Prostate gland (tissue), 2 donors: ENCODE results near the gene GALNT5. TPM values are rescaled to one million over a fixed set of nuclear protein-coding genes. Genes with fewer than 3 reads are reported as not detected.

Source experiments
- DNase-seq: peaks from one replicate; pipeline ENCODE4 v3.0.0-alpha.2; 2019; ENCODE audit warnings: low spot score
- H3K27ac ChIP-seq, 2 donors: fragments of 200-600 bp; sonication (generic); 2 replicates each; pipeline ENCODE4 v1.5.1; 2017 to 2019
- H3K27me3 ChIP-seq: fragments of 200-600 bp; sonication (generic); replicated peaks from 2 replicates; pipeline ENCODE4 v1.5.1; 2019; ENCODE audit not compliant: insufficient read depth
- H3K36me3 ChIP-seq, 2 donors: fragments of 200-600 bp; sonication (generic); 1 replicate in 1 of 2; 2 replicates in 1 of 2; pipeline versions ENCODE4 v1.5.1 to v1.8.1; 2017 to 2019
- H3K4me1 ChIP-seq: fragments of 200-600 bp; sonication (generic); replicated peaks from 2 replicates; pipeline ENCODE4 v1.5.1; 2019
- H3K4me3 ChIP-seq, 2 donors: fragments of 200-600 bp; sonication (generic); 2 replicates each; pipeline ENCODE4 v1.5.1; 2017 to 2019
- H3K9me3 ChIP-seq: fragments of 200-600 bp; sonication (generic); 2 replicates; pipeline ENCODE4 v1.5.1; 2017
- POLR2A ChIP-seq: fragments of 450-650 bp; IDR thresholded peaks from one replicate; pipeline ENCODE4 v1.6.1; 2016; ENCODE audit warnings: antibody characterized with exemption, mild to moderate bottlenecking
- POLR2AphosphoS5 ChIP-seq: sonication (generic); formaldehyde crosslinking; IDR thresholded peaks from one replicate; pipeline ENCODE4 v1.6.1; 2017; ENCODE audit warnings: antibody characterized with exemption
- WGBS: methylation state at CpG from one replicate; pipeline ENCODE4 v1.1.5; 2018; 5-methylcytosine and 5-hydroxymethylcytosine counted together
- intact Hi-C: fragments of 100-400 bp; cut with DNase I; formaldehyde crosslinking; loops from one replicate; pipeline ENCODE4 v1.14.2; 2022
- total RNA-seq, 2 donors: library from RNA; depleted of rRNA; stranded (reverse); fragments of >200 nt; gene quantifications; one replicate each; pipeline ENCODE4 v1.1.0, GENCODE V29; 2016
- TF ChIP-seq, protein P1 (sequence below), 4 experiments: fragments of 200-600 bp in 2 of 4; fragments of 450-650 bp in 2 of 4; sonication (generic) in 2 of 4; IDR thresholded peaks; 1 replicate in 3 of 4; 2 replicates in 1 of 4; pipeline ENCODE4 v1.5.1; 2016 to 2019; ENCODE audit warnings: antibody characterized with exemption in 4 of 4, mild to moderate bottlenecking in 2 of 4, moderate library complexity in 2 of 4

Gene GALNT5
- total RNA-seq, 2 donors from 2014 or later = 2.0 to 2.6 TPM

DNA sequence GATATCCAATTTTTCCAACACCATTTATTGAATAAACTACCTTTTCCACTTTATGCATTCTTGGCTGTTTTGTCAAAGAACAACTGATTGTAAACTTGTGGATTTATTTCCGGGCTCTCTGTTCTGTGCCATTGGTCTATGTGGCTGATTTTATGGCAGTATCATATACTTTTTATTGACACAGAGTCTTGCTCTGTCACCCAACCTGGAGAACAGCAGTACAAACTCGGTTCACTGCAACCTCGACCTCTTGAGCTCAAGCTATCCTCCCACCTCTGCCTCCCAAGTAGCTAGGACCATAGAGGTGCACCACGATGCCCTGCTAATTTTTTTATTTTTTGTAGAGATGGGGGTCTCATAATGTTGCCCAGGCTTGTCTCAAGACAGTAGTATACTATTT lies 6.7 kb upstream of the GALNT5 start:
- intact Hi-C loops = no loop called here
- TF ChIP-seq, protein P1, sequence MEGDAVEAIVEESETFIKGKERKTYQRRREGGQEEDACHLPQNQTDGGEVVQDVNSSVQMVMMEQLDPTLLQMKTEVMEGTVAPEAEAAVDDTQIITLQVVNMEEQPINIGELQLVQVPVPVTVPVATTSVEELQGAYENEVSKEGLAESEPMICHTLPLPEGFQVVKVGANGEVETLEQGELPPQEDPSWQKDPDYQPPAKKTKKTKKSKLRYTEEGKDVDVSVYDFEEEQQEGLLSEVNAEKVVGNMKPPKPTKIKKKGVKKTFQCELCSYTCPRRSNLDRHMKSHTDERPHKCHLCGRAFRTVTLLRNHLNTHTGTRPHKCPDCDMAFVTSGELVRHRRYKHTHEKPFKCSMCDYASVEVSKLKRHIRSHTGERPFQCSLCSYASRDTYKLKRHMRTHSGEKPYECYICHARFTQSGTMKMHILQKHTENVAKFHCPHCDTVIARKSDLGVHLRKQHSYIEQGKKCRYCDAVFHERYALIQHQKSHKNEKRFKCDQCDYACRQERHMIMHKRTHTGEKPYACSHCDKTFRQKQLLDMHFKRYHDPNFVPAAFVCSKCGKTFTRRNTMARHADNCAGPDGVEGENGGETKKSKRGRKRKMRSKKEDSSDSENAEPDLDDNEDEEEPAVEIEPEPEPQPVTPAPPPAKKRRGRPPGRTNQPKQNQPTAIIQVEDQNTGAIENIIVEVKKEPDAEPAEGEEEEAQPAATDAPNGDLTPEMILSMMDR (IDR thresholded peaks at IDR 0.05) = no peak
- TF ChIP-seq POLR2A = no peak
- TF ChIP-seq POLR2AphosphoS5 = no peak
- Histone ChIP-seq H3K4me3 (no peak overlapping the region), H3K36me3 (no peaks in the 10 kb centered on the region), H3K4me1 (no peaks in the 10 kb centered on the region), H3K27ac (no peak overlapping the region), H3K9me3 (no peaks in the 10 kb centered on the region), H3K27me3 (no peaks in the 10 kb centered on the region)
- 79% methylated on average over 4 of the region's 4 CpGs for WGBS
- no peak for DNase-seq

DNA sequence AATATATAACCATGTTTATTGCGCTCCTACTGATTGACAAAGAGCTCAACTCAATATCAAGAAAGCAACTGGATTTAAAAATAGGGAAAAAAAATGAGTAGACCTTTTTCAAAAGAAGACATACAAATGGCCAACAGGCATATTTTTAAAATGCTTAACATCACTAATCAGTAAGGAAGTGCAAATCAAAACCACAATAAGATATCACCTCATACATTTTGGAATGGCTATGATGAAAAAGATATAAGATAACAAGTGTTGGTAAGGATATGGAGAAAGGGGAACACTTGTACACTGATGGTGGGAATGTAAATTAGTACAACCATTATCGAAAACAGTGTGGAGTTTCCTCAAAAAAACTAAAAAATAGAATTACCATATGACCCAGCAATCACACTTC lies 5.6 kb upstream of the GALNT5 start:
- H3K36me3 ChIP-seq = no peaks in the 10 kb centered on the region
- H3K27me3 ChIP-seq = no peaks in the 10 kb centered on the region
- H3K27ac ChIP-seq = no peak overlapping the region
- H3K4me3 ChIP-seq = no peak overlapping the region
- no peak for DNase-seq
- intact Hi-C loops = no loop called here
- WGBS = 100% methylated on average over 2 of the region's 2 CpGs
- TF ChIP-seq POLR2AphosphoS5 = no peak
- TF ChIP-seq, protein P1 (IDR thresholded peaks at IDR 0.05) = no peak
- TF ChIP-seq POLR2A = no peak
- H3K9me3 ChIP-seq = no peaks in the 10 kb centered on the region
- no peaks in the 10 kb centered on the region for H3K4me1 ChIP-seq

DNA sequence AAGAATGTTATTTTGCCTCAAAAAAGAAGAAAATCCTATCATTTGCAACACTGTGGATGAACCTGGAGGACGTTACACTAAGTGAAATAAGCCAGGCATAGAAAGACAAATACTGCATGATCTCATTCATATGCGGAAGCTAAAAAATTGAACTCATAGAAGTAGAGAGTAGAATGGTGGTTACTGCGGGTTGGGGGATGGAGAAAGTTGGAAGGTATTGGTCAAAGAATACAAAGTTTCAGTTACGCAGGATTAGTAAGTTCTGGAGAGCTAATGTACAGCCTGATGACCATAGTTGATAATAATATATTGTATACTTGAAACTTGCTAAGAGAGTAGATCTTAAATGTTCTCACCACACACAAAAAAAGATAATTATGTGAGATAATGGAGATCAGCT lies 5.0 kb upstream of the GALNT5 start:
- 92% methylated on average over 4 of the region's 4 CpGs for WGBS
- no peak for DNase-seq
- TF ChIP-seq POLR2AphosphoS5 (no peak), POLR2A (no peak)
- TF ChIP-seq, protein P1 (IDR thresholded peaks at IDR 0.05) = no peak
- Histone ChIP-seq H3K9me3 (no peaks in the 10 kb centered on the region), H3K36me3 (no peaks in the 10 kb centered on the region), H3K27ac (no peak overlapping the region), H3K4me1 (no peaks in the 10 kb centered on the region), H3K4me3 (no peak overlapping the region), H3K27me3 (no peaks in the 10 kb centered on the region)
- intact Hi-C loops = no loop called here

DNA sequence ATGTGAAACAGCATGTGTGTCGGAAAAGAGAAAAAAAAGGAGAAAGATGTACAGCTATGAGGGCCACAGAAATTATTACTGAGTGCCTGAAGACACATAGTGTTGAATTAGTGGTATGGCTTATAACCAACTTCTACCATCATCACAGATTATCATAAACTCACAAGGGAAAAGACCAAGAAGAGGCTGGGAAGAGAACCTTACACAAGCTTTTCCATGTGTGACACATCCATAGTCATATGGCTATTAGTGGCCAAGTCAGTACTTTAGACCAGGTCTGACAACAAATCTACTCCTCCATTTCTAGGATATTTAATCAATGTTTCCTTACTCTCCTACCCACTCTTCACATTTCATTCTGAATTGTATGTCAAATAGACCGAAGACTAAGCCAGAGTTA lies 3.5 kb upstream of the GALNT5 start:
- no peaks in the 10 kb centered on the region for H3K9me3 ChIP-seq
- no peaks in the 10 kb centered on the region for H3K27me3 ChIP-seq
- no peak overlapping the region for H3K27ac ChIP-seq
- no peak for DNase-seq
- TF ChIP-seq POLR2AphosphoS5 = no peak
- TF ChIP-seq, protein P1 (IDR thresholded peaks at IDR 0.05) = no peak
- no peak for TF ChIP-seq POLR2A
- WGBS = 92% methylated on average over 2 of the region's 2 CpGs
- intact Hi-C loops = no loop called here
- no peaks in the 10 kb centered on the region for H3K36me3 ChIP-seq
- no peak overlapping the region for H3K4me3 ChIP-seq
- no peaks in the 10 kb centered on the region for H3K4me1 ChIP-seq

DNA sequence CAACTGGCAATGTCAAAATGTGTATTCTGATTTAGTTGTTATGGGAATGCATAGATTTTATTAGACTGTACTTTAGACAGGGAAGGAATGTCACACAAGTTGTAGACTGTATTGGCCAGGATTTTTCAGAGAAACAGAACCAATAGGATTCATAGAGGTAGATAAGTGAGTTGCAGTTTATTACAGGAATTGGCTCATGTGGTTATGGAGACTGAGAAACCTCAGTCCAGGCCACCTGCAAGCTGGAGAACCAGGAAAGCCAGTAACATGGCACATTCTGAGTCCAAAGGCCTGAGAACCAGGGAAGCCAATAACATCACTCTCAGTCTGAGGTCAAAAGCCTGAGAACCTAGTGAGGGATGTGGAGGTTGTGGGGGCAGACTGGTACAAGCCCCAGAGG lies 1.8 kb upstream of the GALNT5 start:
- intact Hi-C loops = no loop called here
- Histone ChIP-seq H3K27me3 (no peaks in the 10 kb centered on the region), H3K36me3 (no peaks in the 10 kb centered on the region), H3K9me3 (no peaks in the 10 kb centered on the region), H3K4me1 (no peaks in the 10 kb centered on the region), H3K4me3 (no peak overlapping the region), H3K27ac (no peak overlapping the region)
- DNase-seq = no peak
- TF ChIP-seq, protein P1 (IDR thresholded peaks at IDR 0.05) = no peak
- TF ChIP-seq POLR2A (no peak), POLR2AphosphoS5 (no peak)
